ENCODE data around the gene CEMP1. TPM values are rescaled to one million over a fixed set of nuclear protein-coding genes. Genes with fewer than 3 reads are reported as not detected.

The CEMP1 gene
- total and polyA plus RNA-seq, 10 of the 15 experiments (the other 5 are each of a cell fraction or from before 2014, with no cell fraction given) = 0.05 to 8.2 (median 1.5) TPM; not detected in 5

DNA sequence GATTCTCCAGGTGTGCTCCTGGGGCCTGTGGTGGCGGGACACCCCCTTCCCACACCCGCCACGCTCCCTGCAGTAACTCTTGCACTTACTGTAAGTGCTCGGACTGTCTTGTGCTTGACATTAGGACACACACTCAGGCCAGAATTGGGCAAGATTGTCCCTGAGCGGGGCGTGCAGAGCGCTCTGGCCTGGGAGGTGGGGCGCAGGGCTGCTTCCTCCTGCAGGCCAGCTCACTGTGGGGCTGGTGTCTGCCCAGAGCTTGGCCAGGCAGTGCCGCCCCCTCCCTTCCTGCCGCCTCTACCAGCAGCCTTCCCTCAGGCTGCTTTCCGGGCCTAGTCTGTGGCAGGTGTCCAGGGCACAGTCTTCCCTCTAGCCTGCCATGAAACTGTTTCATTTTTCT is 23.5 kb downstream of the CEMP1 start:
- Histone ChIP-seq H3K4me1 (ENCODE audit: control insufficient read depth, insufficient read depth, low read length) (peaks cover 33% of the 10 kb centered on the region), H3K27ac (ENCODE audit: control insufficient read depth, insufficient read depth) (peak overlapping the region; percentile 83), H3K4me2 (ENCODE audit: control insufficient read depth, insufficient read depth) (peak overlapping the region; percentile 86), H3K36me3 (ENCODE audit: control insufficient read depth in 2 of 2, insufficient read depth in 2 of 2, low read length in 1 of 2) (no peaks in the 10 kb centered on the region; a peak in 1 of 4 replicates), H3K4me3 (0 out of 2 replicates have a peak overlapping the region, but pooled peaks have one; percentile 9), H3K79me2 (ENCODE audit: control insufficient read depth, insufficient read depth, low read length) (no peaks in the 10 kb centered on the region), H2AFZ (ENCODE audit: control insufficient read depth, low read depth, low read length) (peak overlapping the region; percentile 76), H3K27me3 (replicated peaks in 1 of 2; ENCODE audit: control insufficient read depth in 2 of 2, insufficient read depth in 2 of 2, low read length in 1 of 2) (no peaks in the 10 kb centered on the region), H4K20me1 (ENCODE audit: control insufficient read depth, insufficient read depth) (no peaks in the 10 kb centered on the region), H3K9me3 (replicated peaks; ENCODE audit: control insufficient read depth, insufficient read depth, low read length) (no peaks in the 10 kb centered on the region), H3K9ac (ENCODE audit: control insufficient read depth, insufficient read depth, low read length) (peak overlapping the region; percentile 36)
- TF ChIP-seq DPF2 (IDR thresholded peaks at IDR 0.05) = 0 out of 2 replicates have a peak, but pooled peaks have one; percentile 4
- TF ChIP-seq, protein P1, sequence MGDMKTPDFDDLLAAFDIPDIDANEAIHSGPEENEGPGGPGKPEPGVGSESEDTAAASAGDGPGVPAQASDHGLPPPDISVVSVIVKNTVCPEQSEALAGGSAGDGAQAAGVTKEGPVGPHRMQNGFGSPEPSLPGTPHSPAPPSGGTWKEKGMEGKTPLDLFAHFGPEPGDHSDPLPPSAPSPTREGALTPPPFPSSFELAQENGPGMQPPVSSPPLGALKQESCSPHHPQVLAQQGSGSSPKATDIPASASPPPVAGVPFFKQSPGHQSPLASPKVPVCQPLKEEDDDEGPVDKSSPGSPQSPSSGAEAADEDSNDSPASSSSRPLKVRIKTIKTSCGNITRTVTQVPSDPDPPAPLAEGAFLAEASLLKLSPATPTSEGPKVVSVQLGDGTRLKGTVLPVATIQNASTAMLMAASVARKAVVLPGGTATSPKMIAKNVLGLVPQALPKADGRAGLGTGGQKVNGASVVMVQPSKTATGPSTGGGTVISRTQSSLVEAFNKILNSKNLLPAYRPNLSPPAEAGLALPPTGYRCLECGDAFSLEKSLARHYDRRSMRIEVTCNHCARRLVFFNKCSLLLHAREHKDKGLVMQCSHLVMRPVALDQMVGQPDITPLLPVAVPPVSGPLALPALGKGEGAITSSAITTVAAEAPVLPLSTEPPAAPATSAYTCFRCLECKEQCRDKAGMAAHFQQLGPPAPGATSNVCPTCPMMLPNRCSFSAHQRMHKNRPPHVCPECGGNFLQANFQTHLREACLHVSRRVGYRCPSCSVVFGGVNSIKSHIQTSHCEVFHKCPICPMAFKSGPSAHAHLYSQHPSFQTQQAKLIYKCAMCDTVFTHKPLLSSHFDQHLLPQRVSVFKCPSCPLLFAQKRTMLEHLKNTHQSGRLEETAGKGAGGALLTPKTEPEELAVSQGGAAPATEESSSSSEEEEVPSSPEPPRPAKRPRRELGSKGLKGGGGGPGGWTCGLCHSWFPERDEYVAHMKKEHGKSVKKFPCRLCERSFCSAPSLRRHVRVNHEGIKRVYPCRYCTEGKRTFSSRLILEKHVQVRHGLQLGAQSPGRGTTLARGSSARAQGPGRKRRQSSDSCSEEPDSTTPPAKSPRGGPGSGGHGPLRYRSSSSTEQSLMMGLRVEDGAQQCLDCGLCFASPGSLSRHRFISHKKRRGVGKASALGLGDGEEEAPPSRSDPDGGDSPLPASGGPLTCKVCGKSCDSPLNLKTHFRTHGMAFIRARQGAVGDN (IDR thresholded peaks at IDR 0.05) = no peak; the same call in 1 of the 2 replicates
- intact Hi-C loops (cut with micrococcal nuclease; ENCODE audit: unreplicated experiment) (loop anchor here (5.0 to 10.0 kb wide), 2 partner anchors 40 to 243 kb away; partner anchors contain the start of gene RNPS1), in situ Hi-C loops (cut with MboI) (loop anchor here (5.0 kb wide), 1 partner anchor 75 kb away; no protein-coding TSS in a partner anchor)
- RAD21 ChIA-PET (ENCODE audit: unreplicated experiment) = interaction anchor here (0.7 to 1.2 kb wide), 2 partner anchors 25 to 460 kb away, joined by 3 to 6 read pairs; partner anchors contain the start of genes NTHL1 and TSC2
- WGBS (ENCODE audit: insufficient coverage, insufficient replicate concordance, low lambda C conversion rate, missing lambda C conversion rate) = 92% methylated on average over 9 of the region's 11 CpGs
- no TSS peak for BruUV-seq (replicated peaks)
- ATAC-seq (peak; percentile 60), FAIRE-seq (peak; percentile 31), DNase-seq (ENCODE audit: low read depth, low spot score) (no peak)
- SMC1A ChIA-PET (ENCODE audit: uncharacterized antibody, unreplicated experiment) = no interaction called here
- POLR2A ChIA-PET = interaction anchor here (1.1 to 2.5 kb wide), 4 partner anchors 8 to 77 kb away, joined by 4 to 8 read pairs (median 4); partner anchors contain the start of gene TBC1D24
- CTCF ChIA-PET = interaction anchor here (0.8 to 1.2 kb wide), 3 partner anchors 8 to 313 kb away, joined by 3 to 5 read pairs (median 4); partner anchors contain the start of gene CCNF
